Thyroid gland (tissue), 4 donors: Measurements from ENCODE around the gene RDX. TPM values are rescaled to one million over a fixed set of nuclear protein-coding genes. Genes with fewer than 3 reads are reported as not detected.

ENCODE experiments used
- DNase-seq, 2 donors: peaks; one replicate each; pipeline ENCODE4 v3.0.0-alpha.2; 2019
- H3K27ac ChIP-seq, 3 donors: fragments of 200-600 bp; sonication (generic); 1 replicate in 2 of 3; 2 replicates in 1 of 3; pipeline ENCODE4 v1.5.1; 2016 to 2019; ENCODE audit warnings: mild to moderate bottlenecking in 1 of 3, moderate library complexity in 1 of 3
- H3K27me3 ChIP-seq: fragments of 200-600 bp; sonication (generic); one replicate; pipeline ENCODE4 v1.5.1; 2019
- H3K36me3 ChIP-seq, 2 donors: fragments of 200-600 bp; sonication (generic); one replicate each; pipeline ENCODE4 v1.5.1; 2016 to 2019
- H3K4me1 ChIP-seq, 2 donors: fragments of 200-600 bp; sonication (generic); one replicate each; pipeline ENCODE4 v1.5.1; 2017 to 2019
- H3K4me3 ChIP-seq, 3 donors: fragments of 200-600 bp; sonication (generic); replicated peaks in 1 of 3; 1 replicate in 2 of 3; 2 replicates in 1 of 3; pipeline ENCODE4 v1.5.1; 2016; ENCODE audit warnings: mild to moderate bottlenecking in 1 of 3
- H3K9me3 ChIP-seq: fragments of 200-600 bp; sonication (generic); one replicate; pipeline ENCODE4 v1.5.1; 2017
- POLR2A ChIP-seq, 2 donors: fragments of 450-650 bp; IDR thresholded peaks; one replicate each; pipeline ENCODE4 v1.6.1; 2017; ENCODE audit warnings: antibody characterized with exemption in 2 of 2, mild to moderate bottlenecking in 2 of 2, moderate library complexity in 1 of 2
- WGBS, 2 donors: methylation state at CpG; one replicate each; pipeline ENCODE4 v1.1.5; 2017; 5-methylcytosine and 5-hydroxymethylcytosine counted together
- intact Hi-C: fragments of 100-400 bp; cut with DNase I; formaldehyde crosslinking; loops from one replicate; pipeline ENCODE4 v1.15.1; 2023
- total RNA-seq, 4 donors: library from RNA; depleted of rRNA; stranded (reverse); fragments of >200 nt; gene quantifications; one replicate each; pipeline ENCODE4 v1.2.3, GENCODE V29; 2016
- TF ChIP-seq, protein P1 (sequence below), 6 experiments: fragments of 200-600 bp in 3 of 6; fragments of 450-650 bp in 3 of 6; sonication (generic) in 3 of 6; IDR thresholded peaks; one replicate each; pipeline ENCODE4 v1.5.1; 2016 to 2019; ENCODE audit warnings: antibody characterized with exemption in 6 of 6, mild to moderate bottlenecking in 2 of 6, inconsistent platforms in 1 of 6, moderate library complexity in 1 of 6

The RDX gene
- 100 to 1,000 TPM in 2 of 4 donors, 10 to 100 TPM in 2; 83.2 to 138 (median 107) TPM for total RNA-seq

DNA sequence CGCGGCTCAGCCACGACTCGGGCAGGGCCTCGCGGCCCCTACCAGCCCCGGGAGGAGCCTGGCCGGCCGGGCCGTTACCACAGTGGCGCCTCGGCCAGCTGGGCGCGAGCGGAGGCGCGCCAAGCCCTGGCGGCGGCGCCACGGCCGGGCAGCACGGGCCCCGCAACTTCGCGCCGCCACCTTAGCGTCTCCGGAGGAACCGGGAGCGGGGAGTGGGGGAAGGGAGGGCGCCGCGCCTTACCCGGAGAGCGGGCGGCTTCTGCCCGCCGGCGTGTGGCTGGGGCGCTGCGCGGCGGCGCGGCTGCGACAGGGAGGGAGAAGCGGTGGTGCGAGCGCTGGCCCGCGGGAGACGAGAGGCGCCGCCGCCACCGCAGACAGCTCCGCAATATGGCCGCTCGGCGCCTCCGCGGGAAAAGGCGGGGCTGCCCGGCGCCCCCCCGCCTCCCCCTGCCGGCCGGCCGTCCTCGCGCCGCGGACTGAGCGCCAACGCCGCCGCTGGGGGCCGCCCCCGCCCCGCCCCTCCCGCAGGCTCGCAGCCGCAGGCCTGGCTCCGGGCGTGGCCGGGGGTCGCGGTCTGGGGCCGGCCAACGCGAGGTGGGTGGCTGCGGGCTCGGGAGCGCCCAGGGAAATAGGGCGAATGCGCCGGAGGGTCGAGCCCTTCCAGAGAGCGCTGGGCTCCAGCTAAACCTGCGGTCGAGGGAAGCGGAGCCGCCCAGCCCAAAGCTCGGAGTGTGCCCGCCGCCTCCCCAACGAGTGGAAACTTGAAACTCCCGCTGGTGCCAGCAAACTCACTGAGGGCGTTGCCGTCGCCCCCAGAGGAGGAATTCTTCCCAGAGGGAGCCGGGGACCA, at the start of gene RDX:
TSS of gene RDX (minus strand) at position 389 of the 850 bp plus-strand sequence. CDS start 16,922 bp downstream, outside the sequence.
- no peaks in the 10 kb centered on the region for H3K9me3 ChIP-seq
- WGBS, 2 donors, result 0 to 4% methylated on average over 5 to 13 of the region's 113 CpGs
- H3K27ac ChIP-seq, result peak within 1 kb of the TSS; percentile 97 to 99 (median 99)
- no peaks in the 10 kb centered on the region for H3K36me3 ChIP-seq
- DNase-seq, result peak; percentile 95 to 97
- peak within 1 kb of the TSS; percentile 58 to 93 (median 85) for H3K4me3 ChIP-seq
- intact Hi-C loops, result loop anchor here (10.0 kb wide), 1 partner anchor 78 kb away; no protein-coding TSS in a partner anchor
- peaks cover 25 to 42% of the 10 kb centered on the region in 2 donors for H3K4me1 ChIP-seq
- TF ChIP-seq, protein P1, sequence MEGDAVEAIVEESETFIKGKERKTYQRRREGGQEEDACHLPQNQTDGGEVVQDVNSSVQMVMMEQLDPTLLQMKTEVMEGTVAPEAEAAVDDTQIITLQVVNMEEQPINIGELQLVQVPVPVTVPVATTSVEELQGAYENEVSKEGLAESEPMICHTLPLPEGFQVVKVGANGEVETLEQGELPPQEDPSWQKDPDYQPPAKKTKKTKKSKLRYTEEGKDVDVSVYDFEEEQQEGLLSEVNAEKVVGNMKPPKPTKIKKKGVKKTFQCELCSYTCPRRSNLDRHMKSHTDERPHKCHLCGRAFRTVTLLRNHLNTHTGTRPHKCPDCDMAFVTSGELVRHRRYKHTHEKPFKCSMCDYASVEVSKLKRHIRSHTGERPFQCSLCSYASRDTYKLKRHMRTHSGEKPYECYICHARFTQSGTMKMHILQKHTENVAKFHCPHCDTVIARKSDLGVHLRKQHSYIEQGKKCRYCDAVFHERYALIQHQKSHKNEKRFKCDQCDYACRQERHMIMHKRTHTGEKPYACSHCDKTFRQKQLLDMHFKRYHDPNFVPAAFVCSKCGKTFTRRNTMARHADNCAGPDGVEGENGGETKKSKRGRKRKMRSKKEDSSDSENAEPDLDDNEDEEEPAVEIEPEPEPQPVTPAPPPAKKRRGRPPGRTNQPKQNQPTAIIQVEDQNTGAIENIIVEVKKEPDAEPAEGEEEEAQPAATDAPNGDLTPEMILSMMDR (IDR thresholded peaks at IDR 0.05), result peak in 3 of 6 experiments; percentile 5 to 30 (median 22)
- peak in 1 of 2 donors; percentile 67 for TF ChIP-seq POLR2A (IDR thresholded peaks at IDR 0.05)
- no peaks in the 10 kb centered on the region for H3K27me3 ChIP-seq

DNA sequence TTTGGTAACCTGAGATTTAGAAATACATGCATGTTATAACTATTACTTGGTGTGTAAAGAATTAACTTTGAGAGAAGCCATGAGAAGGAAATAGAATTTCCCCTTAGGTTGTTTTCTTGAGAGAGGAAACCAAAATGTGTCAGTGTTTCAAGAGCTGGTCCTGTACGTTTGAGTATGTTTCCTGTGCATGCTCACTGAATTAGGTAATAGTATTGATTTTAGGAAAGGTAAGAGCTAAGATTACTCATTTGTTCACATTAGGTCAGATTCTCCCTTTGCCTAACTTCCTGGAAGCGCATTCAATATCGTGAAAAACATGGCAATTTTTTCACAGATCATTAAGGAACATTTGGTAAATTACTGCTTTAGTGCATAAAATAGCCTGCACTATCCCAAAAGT, 49.3 kb upstream of the RDX start:
- Histone ChIP-seq H3K9me3 (no peaks in the 10 kb centered on the region), H3K27ac (no peak overlapping the region), H3K27me3 (no peaks in the 10 kb centered on the region), H3K36me3 (no peaks in the 10 kb centered on the region), H3K4me1 (no peaks in the 10 kb centered on the region), H3K4me3 (no peak overlapping the region)
- TF ChIP-seq, protein P1 (IDR thresholded peaks at IDR 0.05), result no peak
- no peak for DNase-seq
- intact Hi-C loops, result no loop called here
- WGBS, 2 donors, result 69 to 77% methylated on average over 3 of the region's 3 CpGs

- H3K4me3 ChIP-seq, result no peak overlapping the region
- TF ChIP-seq, protein P1 (IDR thresholded peaks at IDR 0.05), result no peak
- TF ChIP-seq POLR2A (IDR thresholded peaks at IDR 0.05), result no peak
- WGBS, 2 donors, result 54 to 96% methylated on average over 2 of the region's 2 CpGs
- H3K27ac ChIP-seq, result no peak overlapping the region
- H3K36me3 ChIP-seq, result no peaks in the 10 kb centered on the region
- no peaks in the 10 kb centered on the region for H3K4me1 ChIP-seq
- no peaks in the 10 kb centered on the region for H3K27me3 ChIP-seq
- intact Hi-C loops, result no loop called here
- H3K9me3 ChIP-seq, result no peaks in the 10 kb centered on the region
- DNase-seq, result no peak
Measured at GRCh38 chr11:110340436-110340835, 44.0 kb upstream of the RDX start.

DNA sequence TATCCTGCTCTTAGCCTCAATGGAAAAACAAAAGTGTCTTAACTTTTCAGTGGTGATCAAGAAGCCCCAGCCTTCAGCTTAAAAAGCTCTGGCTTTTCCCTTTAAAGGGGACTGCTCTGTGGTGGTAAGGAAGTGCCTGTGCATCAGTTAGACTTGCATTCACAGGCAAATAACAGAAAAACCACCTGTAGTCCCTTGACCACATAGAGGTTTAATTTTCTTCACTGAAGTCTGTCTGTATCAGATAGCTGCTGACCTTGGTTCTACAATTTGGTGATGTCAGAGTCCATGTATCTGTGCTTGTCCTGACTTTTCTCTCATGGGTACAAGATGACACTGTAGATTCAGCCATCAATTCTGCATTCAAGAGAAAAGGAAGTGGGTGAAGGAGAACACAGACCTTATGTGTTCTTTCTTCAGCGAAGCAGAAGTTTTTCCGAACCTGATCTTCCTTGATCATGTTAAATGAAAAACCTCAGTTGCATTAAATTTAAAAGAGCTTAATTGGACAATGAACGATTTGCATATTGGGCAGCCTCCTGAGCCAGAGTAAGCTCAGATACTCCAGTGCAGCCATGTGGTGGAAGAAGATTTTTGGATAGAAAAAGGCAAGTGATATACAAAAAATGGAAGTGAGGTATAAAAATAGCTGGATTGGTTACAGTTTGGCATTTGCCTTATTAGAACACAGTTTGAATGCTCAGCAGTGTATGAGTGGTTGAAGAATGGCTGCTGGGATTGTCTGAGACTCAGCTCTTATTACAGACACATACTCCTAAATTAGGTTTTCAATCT, 43.2 kb upstream of the RDX start:
- Histone ChIP-seq H3K9me3 (no peaks in the 10 kb centered on the region), H3K27ac (no peak overlapping the region), H3K4me3 (no peak overlapping the region), H3K4me1 (no peaks in the 10 kb centered on the region), H3K27me3 (no peaks in the 10 kb centered on the region), H3K36me3 (no peaks in the 10 kb centered on the region)
- WGBS, 2 donors, result 88 to 97% methylated on average over 3 of the region's 3 CpGs
- TF ChIP-seq, protein P1 (IDR thresholded peaks at IDR 0.05), result no peak
- TF ChIP-seq POLR2A (IDR thresholded peaks at IDR 0.05), result no peak
- DNase-seq, result no peak
- intact Hi-C loops, result no loop called here
